HCT116 (cell line): ENCODE measurements around the gene PANK1. TPM values are rescaled to one million over a fixed set of nuclear protein-coding genes. Genes with fewer than 3 reads are reported as not detected.

Experiments
- ATAC-seq: fragments of 200-7000 bp; cut with Tn5 transposase; 2 replicates; pipeline ENCODE4 v1.9.1; 2020; ENCODE audit warnings: mild to moderate bottlenecking, moderate library complexity
- BruUV-seq: library from RNA; stranded (reverse); fragments of 400-500 nt; replicated peaks from 2 replicates; lab custom pipeline; 2021; lab: Mats Ljungman, UMichigan
- CTCF ChIA-PET: fragments of 300-600 bp; sonication (Branson Sonifier 250); formaldehyde crosslinking; loops from one replicate; lab custom pipeline; 2021; ENCODE audit warnings: antibody characterized with exemption; lab: Charles Lee
- POLR2A ChIA-PET: fragments of 300-600, 350-600 bp; sonication (Branson Sonifier 250); formaldehyde crosslinking; loops from one replicate; lab custom pipeline; 2021; ENCODE audit warnings: antibody characterized with exemption; lab: Charles Lee
- RAD21 ChIA-PET, 2 experiments: fragments of 300-600 bp; sonication (Branson Sonifier 250); formaldehyde crosslinking; loops; one replicate each; lab custom pipeline; 2023; ENCODE audit warnings: low total read pairs in 2 of 2; ENCODE audit not compliant: uncharacterized antibody in 2 of 2, unreplicated experiment in 2 of 2, low non-redundant PET in 1 of 2; lab: Charles Lee
- DNase-seq: peaks from one replicate; pipeline ENCODE4 v3.0.0-alpha.2; 2010; ENCODE audit warnings: low read depth, low spot score
- H2AFZ ChIP-seq: fragments of 200-600 bp; shearing (Covaris generic), sonication (generic); 2 replicates; pipeline ENCODE4 v1.6.1; 2017; ENCODE audit warnings: low read depth, mixed run types, mixed read lengths, antibody characterized with exemption, low read length; ENCODE audit not compliant: poor library complexity, severe bottlenecking
- H3K27ac ChIP-seq: 2 replicates; pipeline ENCODE4 v1.5.1; 2012; ENCODE audit warnings: low read depth, low read length
- H3K27me3 ChIP-seq: fragments of 200-600 bp; sonication (generic); 2 replicates; pipeline ENCODE4 v1.6.1; 2016; ENCODE audit warnings: mixed run types, low read length, mixed read lengths; ENCODE audit not compliant: insufficient read depth
- H3K36me3 ChIP-seq, 2 experiments: fragments of 200-500 bp in 1 of 2; fragments of 200-600 bp in 1 of 2; sonication (Bioruptor generic) in 1 of 2; sonication (generic) in 1 of 2; 2 replicates each; pipeline versions ENCODE4 v1.5.1 to v1.6.1; 2014 to 2016; ENCODE audit warnings: low read length in 2 of 2, inconsistent platforms in 1 of 2, mixed read lengths in 1 of 2, mixed run types in 1 of 2; ENCODE audit not compliant: insufficient read depth in 2 of 2, control insufficient read depth in 1 of 2
- H3K4me1 ChIP-seq, 2 experiments: fragments of 200-600 bp in 1 of 2; sonication (generic) in 1 of 2; 2 replicates each; pipeline versions ENCODE4 v1.5.1 to v1.6.1; 2012 to 2017; ENCODE audit warnings: low read length in 2 of 2, inconsistent platforms in 1 of 2, mild to moderate bottlenecking in 1 of 2, mixed read lengths in 1 of 2, mixed run types in 1 of 2, moderate library complexity in 1 of 2; ENCODE audit not compliant: insufficient read depth in 2 of 2, control insufficient read depth in 1 of 2
- H3K4me2 ChIP-seq: fragments of 200-600 bp; sonication (generic); 2 replicates; pipeline ENCODE4 v1.6.1; 2017; ENCODE audit warnings: mixed run types, low read length, mixed read lengths
- H3K4me3 ChIP-seq, 2 experiments: fragments of 200-600 bp in 1 of 2; sonication (generic) in 1 of 2; replicated peaks in 1 of 2; 2 replicates each; pipeline ENCODE4 v1.5.1; 2011 to 2016; ENCODE audit warnings: low read length in 2 of 2, control low read depth in 1 of 2, low read depth in 1 of 2, mild to moderate bottlenecking in 1 of 2, mixed read lengths in 1 of 2, mixed run types in 1 of 2
- H3K79me2 ChIP-seq: fragments of 200-600 bp; sonication (generic); 2 replicates; pipeline ENCODE4 v1.6.1; 2017; ENCODE audit warnings: mild to moderate bottlenecking, mixed run types, low read length, moderate library complexity, mixed read lengths; ENCODE audit not compliant: insufficient read depth
- H3K9ac ChIP-seq: fragments of 200-600 bp; sonication (generic); 2 replicates; pipeline ENCODE4 v1.6.1; 2016; ENCODE audit warnings: low read length, mixed read lengths
- H3K9me2 ChIP-seq: fragments of 200-600 bp; sonication (generic), shearing (Covaris generic); 2 replicates; pipeline ENCODE4 v1.6.1; 2017; ENCODE audit warnings: mixed run types, mild to moderate bottlenecking, moderate library complexity; ENCODE audit not compliant: insufficient read depth
- H3K9me3 ChIP-seq, 2 experiments: fragments of 200-500 bp in 1 of 2; fragments of 200-600 bp in 1 of 2; sonication (Bioruptor generic) in 1 of 2; sonication (generic) in 1 of 2; 2 replicates each; pipeline ENCODE4 v1.6.1; 2014 to 2017; ENCODE audit warnings: low read length in 2 of 2, mixed read lengths in 2 of 2, inconsistent platforms in 1 of 2, low read depth in 1 of 2, mild to moderate bottlenecking in 1 of 2, mixed run types in 1 of 2, moderate library complexity in 1 of 2; ENCODE audit not compliant: control insufficient read depth in 1 of 2, insufficient read depth in 1 of 2
- H4K20me1 ChIP-seq: fragments of 200-600 bp; sonication (generic), shearing (Covaris generic); 2 replicates; pipeline ENCODE4 v1.6.1; 2017; ENCODE audit warnings: mixed run types, mild to moderate bottlenecking, moderate library complexity; ENCODE audit not compliant: insufficient read depth
- CBX3 ChIP-seq: IDR thresholded peaks from 2 replicates; pipeline ENCODE4 v1.6.1; 2012; ENCODE audit warnings: low read depth
- EGR1 ChIP-seq: IDR thresholded peaks from 2 replicates; pipeline ENCODE4 v1.6.1; 2012; ENCODE audit warnings: low read depth
- ELF1 ChIP-seq: IDR thresholded peaks from 2 replicates; pipeline ENCODE4 v1.6.1; 2012; ENCODE audit warnings: low read depth, borderline replicate concordance
- EZH2 ChIP-seq: fragments of 200-600 bp; sonication (generic); IDR thresholded peaks from 2 replicates; pipeline ENCODE4 v1.6.1; 2017; ENCODE audit warnings: antibody characterized with exemption, mixed run types
- EZH2phosphoT487 ChIP-seq: fragments of 200-600 bp; IDR thresholded peaks from 2 replicates; pipeline ENCODE4 v1.6.1; 2018; ENCODE audit warnings: antibody characterized with exemption, borderline replicate concordance
- FOSL1 ChIP-seq: IDR thresholded peaks from 2 replicates; pipeline ENCODE4 v1.6.1; 2012; ENCODE audit warnings: low read depth
- POLR2A ChIP-seq: IDR thresholded peaks from 2 replicates; pipeline ENCODE4 v1.7.0; 2011; ENCODE audit warnings: borderline replicate concordance; ENCODE audit not compliant: insufficient read depth, insufficient read length; ENCODE audit errors: extremely low read depth
- RAD21 ChIP-seq: IDR thresholded peaks from 2 replicates; pipeline ENCODE4 v1.6.1; 2012; ENCODE audit warnings: low read depth, mild to moderate bottlenecking
- SIN3A ChIP-seq: IDR thresholded peaks from 2 replicates; pipeline ENCODE4 v1.6.1; 2012; ENCODE audit warnings: low read depth
- YY1 ChIP-seq: IDR thresholded peaks from 2 replicates; pipeline ENCODE4 v1.6.1; 2011; ENCODE audit warnings: low read length, low read depth, moderate library complexity, mild to moderate bottlenecking; ENCODE audit not compliant: insufficient replicate concordance; ENCODE audit errors: extremely low read depth
- ZFX ChIP-seq: fragments of 450-650 bp; IDR thresholded peaks from 2 replicates; pipeline ENCODE4 v1.6.1; 2017
- intact Hi-C: fragments of 100-400 bp; cut with micrococcal nuclease; formaldehyde crosslinking; loops from 2 replicates; pipeline ENCODE4 v1.10.0; 2022
- total RNA-seq: library from RNA; stranded (reverse); gene quantifications from one replicate; pipeline ENCODE4 v1.2.1, GENCODE V29; 2021; ENCODE audit not compliant: unreplicated experiment
- TF ChIP-seq, protein P1 (sequence below): IDR thresholded peaks from 2 replicates; pipeline ENCODE4 v1.6.1; 2011; ENCODE audit warnings: mild to moderate bottlenecking, low read length, moderate library complexity; ENCODE audit not compliant: insufficient replicate concordance; ENCODE audit errors: extremely low read depth
- TF ChIP-seq, protein P2 (sequence below): IDR thresholded peaks from 2 replicates; pipeline ENCODE4 v1.6.1; 2012
- TF ChIP-seq, protein P3 (sequence below): IDR thresholded peaks from 2 replicates; pipeline ENCODE4 v1.6.1; 2012
- TF ChIP-seq, protein P4 (sequence below): IDR thresholded peaks from 2 replicates; pipeline ENCODE4 v1.6.1; 2012; ENCODE audit warnings: low read depth

PANK1 gene
- total RNA-seq, 1 experiment from 2014 or later, result 6.4 TPM

DNA sequence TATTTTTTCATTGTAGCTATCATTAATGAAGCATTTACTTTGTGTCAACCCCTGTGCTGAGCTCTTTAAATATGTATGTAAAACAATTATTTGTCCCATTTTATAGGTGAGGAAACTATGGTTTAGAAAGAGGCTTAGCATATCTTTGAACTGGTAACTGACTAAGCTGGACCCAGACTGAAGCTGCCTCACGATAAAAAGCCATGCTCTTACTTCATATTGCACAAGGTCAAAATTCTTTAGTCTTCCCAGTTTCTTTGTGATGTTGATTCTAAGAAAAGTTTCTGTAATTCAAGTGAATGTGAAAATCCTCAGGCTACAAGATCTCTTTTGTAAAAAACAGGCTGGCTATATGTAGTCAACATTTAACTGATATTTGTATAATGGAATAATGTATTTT, 63.0 kb downstream of the PANK1 start:
- ChIA-PET RAD21 (no interaction called here), CTCF (no interaction called here), POLR2A (no interaction called here)
- ATAC-seq, result no peak
- H3K9me2 ChIP-seq, result no peaks in the 10 kb centered on the region
- no peaks in the 10 kb centered on the region for H3K4me1 ChIP-seq
- H3K9me3 ChIP-seq, result no peaks in the 10 kb centered on the region
- no peaks in the 10 kb centered on the region for H3K27me3 ChIP-seq
- H3K9ac ChIP-seq, result no peak overlapping the region
- no peak overlapping the region for H3K4me3 ChIP-seq
- no peak for TF ChIP-seq YY1
- no peaks in the 10 kb centered on the region for H3K36me3 ChIP-seq
- no peak overlapping the region for H2AFZ ChIP-seq
- no TSS peak for BruUV-seq
- intact Hi-C loops, result no loop called here
- no peaks in the 10 kb centered on the region for H4K20me1 ChIP-seq
- H3K79me2 ChIP-seq, result no peaks in the 10 kb centered on the region
- H3K4me2 ChIP-seq, result no peak overlapping the region
- no peak overlapping the region for H3K27ac ChIP-seq
- DNase-seq, result no peak

- H3K79me2 ChIP-seq, result no peaks in the 10 kb centered on the region
- no peak for ATAC-seq
- no peak overlapping the region for H3K27ac ChIP-seq
- TF ChIP-seq ZFX (no peak), FOSL1 (no peak), SIN3A (no peak), ELF1 (no peak), POLR2A (no peak), CBX3 (no peak), EZH2phosphoT487 (no peak), RAD21 (no peak), EGR1 (no peak), EZH2 (no peak)
- TF ChIP-seq, protein P1, sequence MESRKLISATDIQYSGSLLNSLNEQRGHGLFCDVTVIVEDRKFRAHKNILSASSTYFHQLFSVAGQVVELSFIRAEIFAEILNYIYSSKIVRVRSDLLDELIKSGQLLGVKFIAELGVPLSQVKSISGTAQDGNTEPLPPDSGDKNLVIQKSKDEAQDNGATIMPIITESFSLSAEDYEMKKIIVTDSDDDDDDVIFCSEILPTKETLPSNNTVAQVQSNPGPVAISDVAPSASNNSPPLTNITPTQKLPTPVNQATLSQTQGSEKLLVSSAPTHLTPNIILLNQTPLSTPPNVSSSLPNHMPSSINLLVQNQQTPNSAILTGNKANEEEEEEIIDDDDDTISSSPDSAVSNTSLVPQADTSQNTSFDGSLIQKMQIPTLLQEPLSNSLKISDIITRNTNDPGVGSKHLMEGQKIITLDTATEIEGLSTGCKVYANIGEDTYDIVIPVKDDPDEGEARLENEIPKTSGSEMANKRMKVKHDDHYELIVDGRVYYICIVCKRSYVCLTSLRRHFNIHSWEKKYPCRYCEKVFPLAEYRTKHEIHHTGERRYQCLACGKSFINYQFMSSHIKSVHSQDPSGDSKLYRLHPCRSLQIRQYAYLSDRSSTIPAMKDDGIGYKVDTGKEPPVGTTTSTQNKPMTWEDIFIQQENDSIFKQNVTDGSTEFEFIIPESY, result no peak
- TF ChIP-seq, protein P2, sequence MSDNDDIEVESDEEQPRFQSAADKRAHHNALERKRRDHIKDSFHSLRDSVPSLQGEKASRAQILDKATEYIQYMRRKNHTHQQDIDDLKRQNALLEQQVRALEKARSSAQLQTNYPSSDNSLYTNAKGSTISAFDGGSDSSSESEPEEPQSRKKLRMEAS, result no peak
- TF ChIP-seq, protein P3, sequence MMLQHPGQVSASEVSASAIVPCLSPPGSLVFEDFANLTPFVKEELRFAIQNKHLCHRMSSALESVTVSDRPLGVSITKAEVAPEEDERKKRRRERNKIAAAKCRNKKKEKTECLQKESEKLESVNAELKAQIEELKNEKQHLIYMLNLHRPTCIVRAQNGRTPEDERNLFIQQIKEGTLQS, result no peak
- TF ChIP-seq, protein P4, sequence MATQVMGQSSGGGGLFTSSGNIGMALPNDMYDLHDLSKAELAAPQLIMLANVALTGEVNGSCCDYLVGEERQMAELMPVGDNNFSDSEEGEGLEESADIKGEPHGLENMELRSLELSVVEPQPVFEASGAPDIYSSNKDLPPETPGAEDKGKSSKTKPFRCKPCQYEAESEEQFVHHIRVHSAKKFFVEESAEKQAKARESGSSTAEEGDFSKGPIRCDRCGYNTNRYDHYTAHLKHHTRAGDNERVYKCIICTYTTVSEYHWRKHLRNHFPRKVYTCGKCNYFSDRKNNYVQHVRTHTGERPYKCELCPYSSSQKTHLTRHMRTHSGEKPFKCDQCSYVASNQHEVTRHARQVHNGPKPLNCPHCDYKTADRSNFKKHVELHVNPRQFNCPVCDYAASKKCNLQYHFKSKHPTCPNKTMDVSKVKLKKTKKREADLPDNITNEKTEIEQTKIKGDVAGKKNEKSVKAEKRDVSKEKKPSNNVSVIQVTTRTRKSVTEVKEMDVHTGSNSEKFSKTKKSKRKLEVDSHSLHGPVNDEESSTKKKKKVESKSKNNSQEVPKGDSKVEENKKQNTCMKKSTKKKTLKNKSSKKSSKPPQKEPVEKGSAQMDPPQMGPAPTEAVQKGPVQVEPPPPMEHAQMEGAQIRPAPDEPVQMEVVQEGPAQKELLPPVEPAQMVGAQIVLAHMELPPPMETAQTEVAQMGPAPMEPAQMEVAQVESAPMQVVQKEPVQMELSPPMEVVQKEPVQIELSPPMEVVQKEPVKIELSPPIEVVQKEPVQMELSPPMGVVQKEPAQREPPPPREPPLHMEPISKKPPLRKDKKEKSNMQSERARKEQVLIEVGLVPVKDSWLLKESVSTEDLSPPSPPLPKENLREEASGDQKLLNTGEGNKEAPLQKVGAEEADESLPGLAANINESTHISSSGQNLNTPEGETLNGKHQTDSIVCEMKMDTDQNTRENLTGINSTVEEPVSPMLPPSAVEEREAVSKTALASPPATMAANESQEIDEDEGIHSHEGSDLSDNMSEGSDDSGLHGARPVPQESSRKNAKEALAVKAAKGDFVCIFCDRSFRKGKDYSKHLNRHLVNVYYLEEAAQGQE, result no peak
- TF ChIP-seq, all 23 proteins: peak for 0
- Histone ChIP-seq H3K36me3 (no peaks in the 10 kb centered on the region), H3K9me2 (no peaks in the 10 kb centered on the region), H3K9me3 (no peaks in the 10 kb centered on the region), H3K4me1 (no peaks in the 10 kb centered on the region), H3K9ac (no peak overlapping the region), H3K27me3 (no peaks in the 10 kb centered on the region), H3K4me3 (no peak overlapping the region), H4K20me1 (no peaks in the 10 kb centered on the region), H2AFZ (no peak overlapping the region), H3K4me2 (no peak overlapping the region)
- no peak for DNase-seq
- ChIA-PET RAD21 (no interaction called here), POLR2A (no interaction called here), CTCF (no interaction called here)
- BruUV-seq, result no TSS peak
- intact Hi-C loops, result no loop called here
Measured at GRCh38 chr10:89580243-89580642, 64.8 kb downstream of the PANK1 start.
